BLaER1 treated with 17β-estradiol and CSF1 and Interleukin-3, amounts not matched to agents 10 nM and 100 nM (cell line): ENCODE data around the gene ZNF683.

Experiments
- H3K27ac ChIP-seq, 11 experiments: shearing (Covaris generic); formaldehyde crosslinking; 2 replicates each; pipeline ENCODE4 v1.8.1; 2022
- H3K27me3 ChIP-seq, 11 experiments: shearing (Covaris generic); formaldehyde crosslinking; 2 replicates each; pipeline ENCODE4 v1.8.1; 2022
- H3K36me3 ChIP-seq, 11 experiments: shearing (Covaris generic); formaldehyde crosslinking; 2 replicates each; pipeline ENCODE4 v1.8.1; 2022
- H3K4me1 ChIP-seq, 10 experiments: shearing (Covaris generic); formaldehyde crosslinking; 2 replicates each; pipeline ENCODE4 v1.8.1; 2022
- H3K4me2 ChIP-seq, 11 experiments: shearing (Covaris generic); formaldehyde crosslinking; 2 replicates each; pipeline ENCODE4 v1.8.1; 2022
- H3K4me3 ChIP-seq, 10 experiments: shearing (Covaris generic); formaldehyde crosslinking; 2 replicates each; pipeline ENCODE4 v1.8.1; 2022
- H3K9ac ChIP-seq, 11 experiments: shearing (Covaris generic); formaldehyde crosslinking; 2 replicates each; pipeline ENCODE4 v1.8.1; 2022
- H3K9me3 ChIP-seq, 11 experiments: shearing (Covaris generic); formaldehyde crosslinking; replicated peaks in 1 of 11; 2 replicates each; pipeline ENCODE4 v1.8.1; 2022
- H4K20me1 ChIP-seq, 11 experiments: shearing (Covaris generic); formaldehyde crosslinking; 2 replicates each; pipeline ENCODE4 v1.8.1; 2022
- Cebpa-rat ChIP-seq, 11 experiments: shearing (Covaris generic); IDR thresholded peaks; 2 replicates each; pipeline ENCODE4 v1.8.1; 2022

Gene ZNF683

DNA sequence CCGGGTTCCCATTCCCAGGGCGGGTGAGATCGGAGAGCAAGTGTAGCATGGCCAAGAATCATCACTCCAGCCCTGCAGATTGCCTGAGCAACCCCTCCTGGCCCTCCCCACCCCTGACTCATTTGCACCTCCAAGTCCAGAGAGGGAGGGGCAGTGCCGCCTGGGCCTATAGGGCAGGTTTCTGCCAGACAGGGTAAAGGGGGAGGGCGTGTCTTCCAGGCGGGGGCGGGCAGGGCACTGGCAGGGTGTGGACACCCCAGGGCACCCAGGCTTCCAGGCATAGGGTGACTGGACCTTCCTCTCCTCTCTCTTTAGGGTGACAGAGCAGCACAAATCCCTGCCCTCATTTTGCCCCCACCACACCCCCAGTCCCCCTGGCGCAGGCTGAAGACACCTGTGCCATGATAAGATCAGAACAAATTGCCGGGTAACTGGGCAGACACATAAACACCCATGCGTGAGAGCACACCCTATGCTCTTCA is 15.4 kb downstream of the ZNF683 start:
- Histone ChIP-seq H3K9ac (no peak overlapping the region), H3K9me3 (no peaks in the 10 kb centered on the region), H3K4me1 (peaks cover 8 to 22% (median 21%) of the 10 kb centered on the region in 10 experiments; a peak in 18 of 20 replicates), H3K27me3 (peaks cover 42 to 51% (median 45%) of the 10 kb centered on the region in 11 experiments), H3K27ac (no peak overlapping the region), H3K4me2 (no peak overlapping the region), H4K20me1 (peaks cover 0 to 6% (median 0%) of the 10 kb centered on the region in 11 experiments; a peak in 4 of 22 replicates), H3K36me3 (no peaks in the 10 kb centered on the region), H3K4me3 (no peak overlapping the region)
- TF ChIP-seq Cebpa-rat (IDR thresholded peaks at IDR 0.05): no peak

DNA sequence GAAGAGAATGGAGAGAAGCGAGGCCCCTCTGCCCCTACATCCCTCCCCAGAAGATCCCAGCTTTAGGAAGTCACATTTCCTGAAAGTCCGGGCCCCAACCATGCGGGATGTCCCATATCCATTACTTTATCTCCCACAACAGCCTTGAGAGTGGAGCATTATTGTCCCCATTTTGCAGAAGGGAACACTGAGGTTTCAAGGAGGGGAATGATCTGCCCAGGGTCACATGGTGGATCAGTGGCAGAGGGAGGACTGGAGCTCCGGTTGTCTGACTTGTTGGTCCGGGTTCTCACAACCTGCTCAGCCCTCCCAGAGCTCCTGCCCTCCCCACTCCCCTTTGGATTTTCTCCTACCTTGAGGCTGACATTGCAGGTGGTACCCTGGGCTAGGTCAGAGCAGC is 16.4 kb downstream of the ZNF683 start:
- peaks cover 8 to 13% (median 12%) of the 10 kb centered on the region in 10 experiments; a peak in 18 of 20 replicates for H3K4me1 ChIP-seq
- no peak overlapping the region for H3K27ac ChIP-seq
- peaks cover 31 to 40% (median 35%) of the 10 kb centered on the region in 11 experiments for H3K27me3 ChIP-seq
- H3K9ac ChIP-seq: no peak overlapping the region
- no peaks in the 10 kb centered on the region for H3K9me3 ChIP-seq
- H3K36me3 ChIP-seq: no peaks in the 10 kb centered on the region
- H4K20me1 ChIP-seq: peaks cover 0 to 4% (median 0%) of the 10 kb centered on the region in 11 experiments; a peak in 4 of 22 replicates
- no peak for TF ChIP-seq Cebpa-rat (IDR thresholded peaks at IDR 0.05)
- H3K4me3 ChIP-seq: no peak overlapping the region
- H3K4me2 ChIP-seq: no peak overlapping the region

DNA sequence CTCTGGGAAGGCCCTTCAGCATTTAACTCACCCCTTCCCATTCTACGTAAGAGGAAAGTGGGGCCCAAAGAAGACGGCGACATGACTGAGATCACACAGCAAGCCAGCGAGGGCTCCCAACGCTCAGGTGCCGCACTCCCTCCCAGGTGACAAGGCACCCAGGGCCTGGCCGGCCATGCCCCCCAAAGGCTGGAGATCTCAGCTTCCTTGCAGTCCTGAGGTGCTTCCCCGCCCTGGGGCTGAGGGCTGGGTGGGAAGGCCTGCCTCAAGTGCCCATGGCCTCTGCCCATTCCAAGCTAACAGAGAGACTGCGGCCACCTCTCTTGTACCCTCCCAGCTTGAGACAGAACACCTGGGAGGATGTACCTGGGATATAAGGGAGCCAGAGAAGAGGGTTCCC is 17.6 kb downstream of the ZNF683 start:
- peaks cover under 1 to 2% (median 1%) of the 10 kb centered on the region in 10 experiments; a peak in 14 of 20 replicates for H3K4me1 ChIP-seq
- no peaks in the 10 kb centered on the region for H3K9me3 ChIP-seq
- H4K20me1 ChIP-seq: no peaks in the 10 kb centered on the region; a peak in 1 of 22 replicates
- no peak for TF ChIP-seq Cebpa-rat (IDR thresholded peaks at IDR 0.05)
- no peak overlapping the region for H3K4me2 ChIP-seq
- H3K4me3 ChIP-seq: no peak overlapping the region
- no peak overlapping the region for H3K27ac ChIP-seq
- H3K27me3 ChIP-seq: peaks cover 20 to 29% (median 24%) of the 10 kb centered on the region in 11 experiments
- no peak overlapping the region for H3K9ac ChIP-seq
- no peaks in the 10 kb centered on the region for H3K36me3 ChIP-seq

DNA sequence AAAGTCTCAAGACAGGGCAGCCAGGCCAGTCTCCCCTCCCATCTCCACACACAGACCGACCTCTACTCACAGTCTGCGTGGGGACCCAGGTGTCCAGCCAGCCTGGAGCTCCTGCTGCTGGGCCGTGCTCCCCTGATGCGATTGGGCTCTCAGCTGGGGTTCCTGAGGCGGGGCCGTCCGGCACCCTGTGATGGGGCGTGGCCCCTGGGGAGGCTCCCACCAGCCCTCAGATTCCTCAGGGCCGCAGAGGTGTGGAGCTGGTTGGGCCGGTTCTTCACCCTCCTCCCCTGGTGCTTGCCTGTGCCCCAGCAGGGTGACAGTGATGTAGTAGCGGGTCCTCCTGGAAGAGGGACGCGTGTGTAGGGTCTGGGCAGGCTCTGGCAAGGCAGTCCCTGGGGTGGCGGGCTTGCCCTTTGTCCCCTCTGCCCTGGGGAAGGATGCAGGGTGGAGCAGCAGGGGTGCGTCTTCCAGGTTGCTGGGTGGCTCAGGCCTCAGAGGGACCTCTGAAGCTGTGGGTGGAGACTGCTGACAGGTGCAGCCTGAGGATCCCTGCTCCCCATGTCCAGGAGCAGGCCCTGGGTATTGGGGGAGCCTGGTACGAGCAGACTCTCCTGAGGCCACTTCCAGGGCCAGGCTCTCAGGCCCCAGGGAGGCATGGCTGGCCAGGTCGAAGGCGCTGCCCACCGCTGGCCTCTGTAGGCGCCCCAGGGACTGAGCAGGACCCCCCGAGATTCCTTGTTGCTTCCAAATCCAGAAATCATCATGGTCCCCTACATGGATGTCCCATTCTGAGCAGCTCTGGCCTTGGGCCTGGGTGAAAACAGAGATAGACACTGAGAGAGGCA is 18.4 kb downstream of the ZNF683 start, which contains the start of gene CRYBG2:
Gene CRYBG2 (minus strand): TSS at position 155 of the 845 bp plus-strand sequence. CDS start 7,473 bp downstream, outside the sequence.
- no peaks in the 10 kb centered on the region; a peak in 1 of 20 replicates for H3K4me1 ChIP-seq
- H3K4me2 ChIP-seq: no peak within 1 kb of the TSS
- TF ChIP-seq Cebpa-rat (IDR thresholded peaks at IDR 0.05): no peak
- no peak within 1 kb of the TSS for H3K27ac ChIP-seq
- H3K4me3 ChIP-seq: no peak within 1 kb of the TSS
- H3K9ac ChIP-seq: no peak within 1 kb of the TSS
- peaks cover 12 to 21% (median 16%) of the 10 kb centered on the region in 11 experiments for H3K27me3 ChIP-seq
- no peaks in the 10 kb centered on the region for H3K36me3 ChIP-seq
- H4K20me1 ChIP-seq: no peaks in the 10 kb centered on the region
- H3K9me3 ChIP-seq: no peaks in the 10 kb centered on the region

DNA sequence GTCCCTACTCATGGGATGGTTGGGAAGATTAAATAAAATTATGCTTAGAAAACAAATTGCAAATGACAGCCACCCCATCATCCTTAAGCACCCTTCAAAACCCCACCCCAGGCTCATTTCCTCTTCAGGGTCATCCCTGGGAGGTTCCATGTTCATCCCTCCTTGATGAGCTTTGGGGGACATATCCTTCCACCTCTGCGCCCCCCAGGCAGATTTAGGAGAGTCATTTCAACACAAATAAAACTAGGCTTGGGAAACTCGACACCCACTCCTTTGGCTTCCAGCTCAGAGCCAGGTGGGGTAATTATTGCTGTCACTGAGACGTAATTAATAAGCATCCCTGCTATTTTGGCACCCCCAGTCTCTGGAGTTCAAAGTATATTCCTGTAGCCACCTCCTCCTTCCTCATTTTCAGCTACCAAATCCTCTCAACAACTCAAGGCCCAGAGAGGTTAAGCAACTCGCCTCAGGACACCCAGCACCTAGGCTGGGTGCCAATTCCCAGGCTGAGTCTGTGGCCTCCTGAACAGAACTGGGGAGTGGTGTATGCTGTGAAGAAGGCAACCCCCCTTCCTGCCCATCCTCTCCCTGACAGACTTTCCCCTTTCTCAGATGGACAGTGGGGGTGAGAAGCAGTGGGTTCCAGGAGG is 19.2 kb downstream of the ZNF683 start:
- Histone ChIP-seq H3K27me3 (peaks cover 4 to 12% (median 7%) of the 10 kb centered on the region in 11 experiments), H3K36me3 (no peaks in the 10 kb centered on the region), H3K27ac (no peak overlapping the region), H3K4me1 (no peaks in the 10 kb centered on the region; a peak in 1 of 20 replicates), H4K20me1 (no peaks in the 10 kb centered on the region), H3K4me2 (no peak overlapping the region), H3K9me3 (no peaks in the 10 kb centered on the region), H3K4me3 (no peak overlapping the region), H3K9ac (no peak overlapping the region)
- TF ChIP-seq Cebpa-rat (IDR thresholded peaks at IDR 0.05): no peak

DNA sequence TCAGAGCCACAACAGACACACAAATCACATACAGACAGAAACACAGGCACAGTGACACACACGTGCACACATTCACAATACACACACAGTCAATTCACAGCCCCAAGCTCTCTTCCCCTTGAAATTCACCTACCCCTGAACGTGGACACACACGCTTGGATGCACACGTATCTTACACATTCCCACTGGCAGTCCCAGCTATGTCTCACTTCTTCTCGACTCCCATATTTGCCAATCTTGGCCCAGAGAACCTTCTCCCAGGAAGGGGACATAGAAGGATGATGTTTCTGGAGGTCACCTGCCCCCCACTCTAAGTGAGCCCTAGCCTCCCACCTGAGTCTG is 20.2 kb downstream of the ZNF683 start:
- Histone ChIP-seq H3K9me3 (no peaks in the 10 kb centered on the region), H3K36me3 (no peaks in the 10 kb centered on the region), H3K9ac (no peak overlapping the region), H3K4me3 (no peak overlapping the region), H3K27me3 (peaks cover 0 to 2% (median 0%) of the 10 kb centered on the region in 11 experiments; a peak in 7 of 22 replicates), H3K27ac (no peak overlapping the region), H4K20me1 (no peaks in the 10 kb centered on the region), H3K4me1 (no peaks in the 10 kb centered on the region; a peak in 1 of 20 replicates), H3K4me2 (no peak overlapping the region)
- no peak for TF ChIP-seq Cebpa-rat (IDR thresholded peaks at IDR 0.05)

DNA sequence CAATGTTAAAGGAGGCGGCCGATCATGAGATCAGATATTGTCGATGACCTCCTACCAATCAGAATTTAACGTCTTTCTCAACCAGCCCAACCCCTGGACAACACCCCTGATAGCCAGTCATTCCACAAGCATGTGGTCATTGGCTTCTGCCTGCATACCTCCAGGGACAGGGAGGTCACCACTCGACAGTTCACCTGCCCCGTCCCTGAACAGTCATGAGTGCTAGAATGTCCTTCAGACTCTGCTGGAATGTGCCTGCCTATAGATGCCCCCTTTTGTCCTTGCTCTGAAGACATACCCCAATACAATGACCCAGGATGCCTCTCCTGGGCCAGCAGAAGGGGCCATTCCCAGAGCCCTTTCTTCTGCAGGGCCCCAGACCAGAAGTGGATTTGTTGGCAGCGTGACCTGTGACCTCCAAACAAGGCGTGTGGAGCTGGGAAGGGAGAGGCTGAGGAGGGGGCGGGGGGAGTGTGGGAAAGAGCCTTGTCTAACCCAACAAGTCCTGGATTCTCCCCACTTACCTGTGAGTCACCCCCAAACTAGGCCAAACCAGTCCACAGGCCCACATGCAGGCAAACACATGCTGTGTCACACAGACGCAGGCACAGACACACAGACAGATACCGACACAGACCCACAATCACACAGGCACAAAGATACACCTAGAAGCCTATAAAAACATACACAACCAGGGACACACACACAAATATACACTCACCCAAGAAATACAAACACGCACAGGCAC is 20.8 kb downstream of the ZNF683 start:
- Histone ChIP-seq H3K4me1 (peaks cover 0 to 3% (median under 1%) of the 10 kb centered on the region in 10 experiments; a peak in 8 of 20 replicates), H3K36me3 (no peaks in the 10 kb centered on the region), H3K27me3 (no peaks in the 10 kb centered on the region), H3K9ac (no peak overlapping the region), H3K4me3 (no peak overlapping the region), H3K9me3 (no peaks in the 10 kb centered on the region), H4K20me1 (no peaks in the 10 kb centered on the region), H3K27ac (no peak overlapping the region), H3K4me2 (no peak overlapping the region)
- no peak for TF ChIP-seq Cebpa-rat (IDR thresholded peaks at IDR 0.05)

DNA sequence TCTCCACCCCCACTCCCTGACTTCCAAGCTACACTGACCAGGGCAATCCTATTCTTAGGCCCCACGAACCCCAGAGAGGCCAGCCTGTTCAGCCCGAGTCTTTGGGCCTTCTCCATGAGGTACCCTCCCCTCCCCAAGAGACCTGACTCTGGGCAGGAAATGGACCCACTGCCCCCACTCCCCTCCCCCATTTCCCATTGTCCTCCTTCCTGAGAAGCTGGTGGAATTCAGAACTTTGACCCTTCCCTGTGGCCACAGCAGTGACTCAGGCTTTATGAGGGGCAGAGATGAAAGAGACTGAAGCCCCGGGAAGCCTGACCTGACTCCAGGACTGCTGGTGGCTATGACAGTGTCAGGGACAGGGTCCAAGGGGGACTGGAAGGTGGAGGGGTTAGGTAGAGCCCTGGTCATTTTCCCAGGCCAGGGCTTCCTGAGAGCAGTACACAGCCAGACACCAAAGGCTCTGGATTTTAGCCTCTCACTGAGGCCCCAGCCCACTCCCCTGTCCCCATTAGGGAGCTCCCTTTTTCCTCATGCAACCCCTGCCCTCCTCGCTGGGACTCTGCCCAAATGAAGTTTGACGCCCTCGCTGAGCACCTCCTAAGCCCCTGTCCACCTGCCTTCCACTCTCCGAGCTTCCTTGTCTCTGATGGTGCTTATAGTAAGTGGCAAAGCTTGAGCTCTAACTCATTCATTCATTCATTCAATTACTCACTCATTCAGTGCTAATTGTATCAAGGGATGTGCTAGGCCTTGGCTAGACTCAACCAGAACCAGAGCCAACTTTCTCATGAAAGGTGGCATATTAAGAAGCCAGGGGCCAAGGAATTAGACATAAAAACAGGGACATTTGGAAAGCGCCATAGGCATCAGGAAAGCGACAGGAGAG is 21.6 kb downstream of the ZNF683 start:
- H3K27ac ChIP-seq: no peak overlapping the region
- H3K9ac ChIP-seq: no peak overlapping the region
- H4K20me1 ChIP-seq: no peaks in the 10 kb centered on the region
- no peaks in the 10 kb centered on the region for H3K27me3 ChIP-seq
- no peak overlapping the region for H3K4me2 ChIP-seq
- H3K36me3 ChIP-seq: no peaks in the 10 kb centered on the region
- H3K9me3 ChIP-seq: no peaks in the 10 kb centered on the region
- H3K4me3 ChIP-seq: no peak overlapping the region
- no peak for TF ChIP-seq Cebpa-rat (IDR thresholded peaks at IDR 0.05)
- peaks cover 0 to 11% (median 8%) of the 10 kb centered on the region in 10 experiments; a peak in 15 of 20 replicates for H3K4me1 ChIP-seq
